GM10266 (cell line): Measurements from ENCODE around the gene PHACTR1.

Source experiments
- DNase-seq: peaks from one replicate; pipeline ENCODE4 v3.0.0; 2012; ENCODE audit errors: extremely low spot score
- TF ChIP-seq, protein P1 (sequence below): IDR thresholded peaks from 2 replicates; pipeline ENCODE4 v1.5.1; 2012; ENCODE audit warnings: mild to moderate bottlenecking, low read depth; ENCODE audit not compliant: control insufficient read depth, insufficient read depth; ENCODE audit errors: missing control alignments

Gene PHACTR1

DNA sequence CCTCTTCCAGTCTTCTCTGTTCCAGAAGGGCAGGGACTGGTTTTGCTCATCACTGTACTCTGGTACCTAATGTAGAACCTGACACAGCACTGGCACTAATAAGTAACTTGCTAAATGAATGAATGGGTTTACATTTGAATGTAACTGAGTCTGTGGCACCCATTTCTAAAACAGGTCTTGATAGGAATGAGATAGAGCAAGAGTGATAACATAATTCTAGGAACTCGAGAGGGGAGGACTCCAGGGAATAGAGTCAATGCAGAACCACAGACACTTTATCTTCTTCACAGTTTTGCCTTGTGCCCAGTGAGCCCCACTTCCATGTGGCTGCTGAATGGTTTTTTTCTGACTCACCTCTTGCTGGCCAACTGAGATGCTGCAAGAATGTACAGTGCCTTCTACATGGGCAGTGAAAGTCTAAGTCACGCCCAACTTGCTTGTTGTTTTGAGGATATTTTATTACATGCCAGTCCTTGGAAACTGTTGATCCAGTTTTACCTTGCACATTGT is 550.6 kb downstream of the PHACTR1 start:
- no peak for DNase-seq
- TF ChIP-seq, protein P1, sequence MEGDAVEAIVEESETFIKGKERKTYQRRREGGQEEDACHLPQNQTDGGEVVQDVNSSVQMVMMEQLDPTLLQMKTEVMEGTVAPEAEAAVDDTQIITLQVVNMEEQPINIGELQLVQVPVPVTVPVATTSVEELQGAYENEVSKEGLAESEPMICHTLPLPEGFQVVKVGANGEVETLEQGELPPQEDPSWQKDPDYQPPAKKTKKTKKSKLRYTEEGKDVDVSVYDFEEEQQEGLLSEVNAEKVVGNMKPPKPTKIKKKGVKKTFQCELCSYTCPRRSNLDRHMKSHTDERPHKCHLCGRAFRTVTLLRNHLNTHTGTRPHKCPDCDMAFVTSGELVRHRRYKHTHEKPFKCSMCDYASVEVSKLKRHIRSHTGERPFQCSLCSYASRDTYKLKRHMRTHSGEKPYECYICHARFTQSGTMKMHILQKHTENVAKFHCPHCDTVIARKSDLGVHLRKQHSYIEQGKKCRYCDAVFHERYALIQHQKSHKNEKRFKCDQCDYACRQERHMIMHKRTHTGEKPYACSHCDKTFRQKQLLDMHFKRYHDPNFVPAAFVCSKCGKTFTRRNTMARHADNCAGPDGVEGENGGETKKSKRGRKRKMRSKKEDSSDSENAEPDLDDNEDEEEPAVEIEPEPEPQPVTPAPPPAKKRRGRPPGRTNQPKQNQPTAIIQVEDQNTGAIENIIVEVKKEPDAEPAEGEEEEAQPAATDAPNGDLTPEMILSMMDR = no peak

DNA sequence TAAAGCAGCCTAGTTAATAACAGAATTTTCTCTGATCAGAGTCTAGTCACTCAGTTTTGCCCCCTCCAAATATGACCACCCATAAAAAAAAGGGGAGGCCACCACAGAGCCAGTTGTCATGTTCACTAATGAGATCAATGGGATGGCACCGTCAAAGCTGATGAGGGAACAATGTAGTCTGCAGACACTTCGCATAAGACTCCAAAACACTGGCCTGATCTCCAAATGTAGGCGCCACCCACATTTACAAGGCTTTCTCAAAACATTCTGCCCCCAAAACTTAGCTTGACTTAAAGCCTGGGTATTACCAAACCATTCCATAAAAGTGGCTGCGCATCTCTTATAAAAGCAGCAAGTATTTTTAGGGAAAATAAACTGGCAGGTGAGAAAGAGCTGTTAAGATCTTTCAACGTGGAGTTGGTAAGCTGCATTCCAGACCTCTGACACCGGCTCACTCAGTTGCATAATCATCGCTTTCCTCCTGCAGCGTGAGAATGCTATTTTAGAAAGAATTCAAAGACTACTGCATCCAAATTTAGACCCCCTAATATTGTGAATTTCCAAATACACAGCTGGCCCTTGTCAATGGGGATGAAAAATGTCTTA is 552.4 kb downstream of the PHACTR1 start:
- DNase-seq = no peak
- TF ChIP-seq, protein P1 = no peak

DNA sequence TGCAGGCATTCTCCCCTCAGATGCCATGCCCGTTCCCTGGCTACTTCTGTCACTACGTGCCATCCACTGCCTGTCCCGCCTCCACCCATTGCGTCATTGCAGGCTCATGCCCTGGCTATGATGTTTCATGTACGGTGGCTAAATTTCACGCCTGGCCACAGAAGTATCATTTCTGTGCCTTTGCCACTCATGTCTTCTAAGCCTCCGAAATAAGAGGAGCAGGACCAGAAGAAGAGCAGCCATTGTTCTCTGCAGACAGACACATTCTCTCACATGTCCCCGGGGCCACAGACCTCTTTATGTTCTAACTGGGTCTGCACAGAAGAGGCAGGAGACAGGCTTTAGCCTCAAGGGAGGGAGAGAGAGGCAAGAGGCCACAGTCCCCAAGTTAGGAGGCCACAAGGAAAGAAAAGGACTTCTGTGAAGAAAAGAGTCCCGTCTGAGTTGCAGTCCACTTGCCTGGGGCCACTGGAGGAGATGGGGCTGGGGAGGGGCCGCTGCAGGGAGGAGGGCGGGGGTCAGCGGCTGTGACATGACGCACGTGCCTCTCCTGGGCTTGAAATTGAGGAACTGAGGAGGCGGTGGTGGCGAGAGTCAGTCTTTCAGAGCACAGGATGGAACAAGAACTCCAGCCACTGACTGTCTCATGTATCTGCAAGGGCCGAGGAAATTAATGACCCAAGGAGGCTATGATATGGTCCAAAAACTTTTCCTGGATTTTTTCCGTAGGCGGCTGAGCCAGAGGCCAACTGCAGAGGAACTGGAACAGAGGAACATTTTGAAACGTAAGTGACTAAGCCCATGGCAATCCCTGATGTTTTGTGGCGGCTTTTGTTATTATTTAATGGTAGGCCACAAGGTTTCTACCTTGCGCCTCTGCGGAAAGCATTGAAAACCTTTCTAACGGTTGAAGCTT is 555.8 kb downstream of the PHACTR1 start:
- TF ChIP-seq, protein P1 = no peak
- DNase-seq = peak; percentile 53

DNA sequence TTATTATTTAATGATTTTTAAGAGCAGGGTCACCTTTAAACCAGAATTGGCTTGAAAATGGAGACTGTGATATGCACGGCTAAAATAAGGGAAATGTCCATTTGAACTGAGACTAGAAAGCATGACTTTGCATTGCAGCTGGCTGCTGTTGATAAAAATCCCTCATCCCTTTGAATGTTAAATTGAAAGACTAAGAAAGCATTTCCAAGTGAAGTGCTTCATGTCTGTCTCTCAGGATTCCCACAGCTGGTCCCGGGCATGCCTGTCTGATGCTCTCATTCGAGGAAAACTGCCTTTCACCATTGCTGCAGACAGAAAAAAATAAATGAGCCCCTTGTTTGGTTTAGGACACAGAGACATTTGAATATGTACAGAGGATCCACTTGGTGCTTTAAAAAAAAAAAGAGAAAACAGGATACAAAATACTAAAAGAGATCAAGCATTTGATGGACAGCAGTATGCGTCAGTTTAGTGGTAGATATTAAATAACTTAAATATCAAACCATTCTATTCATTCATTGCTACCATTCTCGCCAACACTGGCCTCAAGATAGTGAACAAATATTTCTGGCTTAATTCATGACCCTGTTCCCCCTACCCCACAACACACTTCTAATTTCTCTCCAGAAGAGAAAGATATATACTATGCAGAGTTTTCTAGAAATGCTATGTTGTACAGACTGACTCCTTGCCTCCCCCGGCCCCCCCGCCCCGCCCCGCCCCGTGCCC is 556.8 kb downstream of the PHACTR1 start:
- TF ChIP-seq, protein P1 = no peak
- DNase-seq = no peak

DNA sequence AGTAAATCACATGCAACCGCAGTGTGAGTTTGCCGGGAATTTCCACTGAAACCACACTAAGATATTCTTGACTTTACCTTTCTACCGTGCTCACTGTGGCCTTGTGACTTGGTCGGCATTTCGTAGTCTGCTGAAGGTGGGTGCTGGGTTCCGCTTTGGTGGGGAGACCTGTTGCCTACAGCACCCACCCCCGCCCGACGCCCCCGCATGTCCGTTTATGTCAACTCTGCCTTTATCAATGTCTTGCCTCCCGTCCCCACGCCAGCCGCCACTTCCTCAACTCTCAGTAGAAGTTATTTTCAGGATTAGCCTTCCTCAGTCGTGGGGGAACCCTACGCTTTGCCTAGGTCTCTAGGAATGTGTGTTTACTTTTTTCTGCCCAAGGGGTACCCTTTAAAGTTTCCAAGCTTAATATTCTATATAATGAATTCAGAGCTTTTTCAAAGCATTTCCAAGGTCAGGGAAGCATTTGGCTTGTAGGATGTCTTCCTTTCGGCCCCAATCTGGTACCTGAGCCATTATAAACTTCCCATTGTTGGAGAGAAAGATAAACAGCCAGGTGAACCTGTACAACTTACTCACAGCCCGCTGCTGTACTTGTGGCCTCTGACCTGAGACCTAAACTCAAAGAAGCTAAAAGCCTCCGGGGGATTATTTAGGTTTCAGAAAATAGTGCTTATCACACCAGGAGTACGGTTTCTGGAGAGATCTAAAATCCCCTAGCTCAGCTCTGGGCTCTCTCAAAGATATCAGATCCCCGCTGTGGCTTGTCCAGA is 557.6 kb downstream of the PHACTR1 start:
- DNase-seq = peak; percentile 59
- TF ChIP-seq, protein P1 = no peak

DNA sequence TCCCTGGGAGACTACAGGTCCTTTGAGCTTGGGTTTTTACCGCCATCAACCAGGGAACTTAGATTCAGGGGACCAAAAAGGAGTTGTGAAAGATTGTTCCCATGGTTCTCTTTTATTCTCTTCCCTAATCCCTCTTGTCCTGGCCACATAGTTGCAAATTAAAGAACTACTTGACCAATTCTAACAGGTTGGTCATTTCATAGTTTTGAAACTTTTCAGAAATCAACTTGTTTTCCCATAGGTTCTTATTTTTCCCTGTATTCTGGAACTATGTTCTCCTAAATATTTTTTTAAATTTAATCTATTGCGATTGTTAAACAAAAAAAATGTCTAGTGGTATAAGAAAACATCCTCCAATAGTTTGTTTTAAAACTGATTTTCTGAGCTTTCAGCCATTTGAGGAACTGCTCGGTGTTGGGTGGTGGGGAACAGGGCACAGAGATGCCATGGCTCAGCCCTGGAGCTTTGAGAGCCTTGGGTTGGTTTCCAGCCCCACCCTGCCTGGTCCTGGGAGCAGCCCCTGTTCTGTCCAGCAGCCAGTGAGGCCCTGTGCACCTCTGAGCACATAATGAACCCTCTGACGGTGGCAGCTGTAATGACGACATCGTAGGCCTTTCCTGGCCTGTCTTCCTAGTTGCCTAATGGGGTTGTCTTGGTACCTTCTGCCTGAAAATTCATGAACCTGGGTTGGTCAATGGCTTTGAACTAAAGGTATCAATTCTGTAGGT is 558.3 kb downstream of the PHACTR1 start:
- no peak for DNase-seq
- TF ChIP-seq, protein P1 = no peak
